ENCODE measurements around the gene GALNT6.

GALNT6 gene

DNA sequence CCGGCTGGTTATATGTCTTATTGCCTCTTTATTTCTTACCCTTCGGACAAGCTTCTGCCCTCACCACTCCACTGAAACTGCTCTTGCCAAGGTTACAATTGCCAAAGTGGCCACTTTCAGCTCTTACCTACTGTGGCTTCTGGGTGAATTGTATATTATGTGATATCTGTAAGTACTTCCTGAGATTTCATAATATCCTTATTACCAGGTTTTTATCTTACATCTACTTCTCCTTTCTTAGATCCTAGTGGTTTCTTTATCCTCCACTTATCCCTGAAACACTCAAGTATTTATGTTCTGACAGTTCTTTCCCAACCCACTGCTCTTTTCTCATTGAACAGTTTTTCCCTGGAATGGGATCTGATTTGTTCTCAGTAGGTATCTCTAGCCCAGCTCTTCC is 55.3 kb downstream of the GALNT6 start:
- no peak for DNase-seq (ENCODE audit: extremely low spot score)
- ChIA-PET CTCF (interaction anchor here (1.2 kb wide), 1 partner anchor 84 kb away, joined by 3 read pairs; no protein-coding TSS in a partner anchor), POLR2A (no interaction called here)
- no peak for TF ChIP-seq NFRKB (IDR thresholded peaks at IDR 0.05)
- TF ChIP-seq SUZ12 (IDR thresholded peaks at IDR 0.05) = no peak
- no peak for TF ChIP-seq HDGF (IDR thresholded peaks at IDR 0.05; ENCODE audit: borderline replicate concordance)
- no peak for TF ChIP-seq L3MBTL2 (conservative IDR thresholded peaks at IDR 0.05)
- TF ChIP-seq BHLHE40 (IDR thresholded peaks at IDR 0.05; ENCODE audit: borderline replicate concordance) = no peak
- no peak for TF ChIP-seq ZNF384 (IDR thresholded peaks at IDR 0.05)
- TF ChIP-seq LEF1 (IDR thresholded peaks at IDR 0.05; ENCODE audit: borderline replicate concordance) = no peak
- no peak for TF ChIP-seq CTBP1 (IDR thresholded peaks at IDR 0.05; ENCODE audit: borderline replicate concordance)
- TF ChIP-seq ARNT (IDR thresholded peaks at IDR 0.05) = no peak
- TF ChIP-seq FOXK2 (IDR thresholded peaks at IDR 0.05) = no peak
- no peak for TF ChIP-seq FOXA1 (IDR thresholded peaks at IDR 0.05)
- TF ChIP-seq SP1 (IDR thresholded peaks at IDR 0.05) = no peak
- TF ChIP-seq, protein P1, sequence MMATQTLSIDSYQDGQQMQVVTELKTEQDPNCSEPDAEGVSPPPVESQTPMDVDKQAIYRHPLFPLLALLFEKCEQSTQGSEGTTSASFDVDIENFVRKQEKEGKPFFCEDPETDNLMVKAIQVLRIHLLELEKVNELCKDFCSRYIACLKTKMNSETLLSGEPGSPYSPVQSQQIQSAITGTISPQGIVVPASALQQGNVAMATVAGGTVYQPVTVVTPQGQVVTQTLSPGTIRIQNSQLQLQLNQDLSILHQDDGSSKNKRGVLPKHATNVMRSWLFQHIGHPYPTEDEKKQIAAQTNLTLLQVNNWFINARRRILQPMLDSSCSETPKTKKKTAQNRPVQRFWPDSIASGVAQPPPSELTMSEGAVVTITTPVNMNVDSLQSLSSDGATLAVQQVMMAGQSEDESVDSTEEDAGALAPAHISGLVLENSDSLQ (IDR thresholded peaks at IDR 0.05) = no peak
- TF ChIP-seq ELF4 (IDR thresholded peaks at IDR 0.05) = no peak
- no peak for TF ChIP-seq TARDBP (IDR thresholded peaks at IDR 0.05)
- TF ChIP-seq FOXM1 (IDR thresholded peaks at IDR 0.05; ENCODE audit: borderline replicate concordance) = no peak

- no peak for DNase-seq (ENCODE audit: extremely low spot score)
- CTCF ChIA-PET = interaction anchor here (1.2 kb wide), 1 partner anchor 82 kb away, joined by 3 read pairs; no protein-coding TSS in a partner anchor
- POLR2A ChIA-PET = no interaction called here
- TF ChIP-seq LEF1 (IDR thresholded peaks at IDR 0.05; ENCODE audit: borderline replicate concordance) (no peak), FOXM1 (IDR thresholded peaks at IDR 0.05; ENCODE audit: borderline replicate concordance) (no peak), TARDBP (IDR thresholded peaks at IDR 0.05) (no peak), ARNT (IDR thresholded peaks at IDR 0.05) (no peak), ELF4 (IDR thresholded peaks at IDR 0.05) (no peak), CTBP1 (IDR thresholded peaks at IDR 0.05; ENCODE audit: borderline replicate concordance) (no peak), FOXA1 (IDR thresholded peaks at IDR 0.05) (no peak), BHLHE40 (IDR thresholded peaks at IDR 0.05; ENCODE audit: borderline replicate concordance) (no peak), ZNF384 (IDR thresholded peaks at IDR 0.05) (no peak), L3MBTL2 (conservative IDR thresholded peaks at IDR 0.05) (no peak), FOXK2 (IDR thresholded peaks at IDR 0.05) (no peak), HDGF (IDR thresholded peaks at IDR 0.05; ENCODE audit: borderline replicate concordance) (no peak), SP1 (IDR thresholded peaks at IDR 0.05) (no peak), SUZ12 (IDR thresholded peaks at IDR 0.05) (no peak)
Measured at GRCh38 chr12:51334764-51335163, 56.4 kb downstream of the GALNT6 start.

DNA sequence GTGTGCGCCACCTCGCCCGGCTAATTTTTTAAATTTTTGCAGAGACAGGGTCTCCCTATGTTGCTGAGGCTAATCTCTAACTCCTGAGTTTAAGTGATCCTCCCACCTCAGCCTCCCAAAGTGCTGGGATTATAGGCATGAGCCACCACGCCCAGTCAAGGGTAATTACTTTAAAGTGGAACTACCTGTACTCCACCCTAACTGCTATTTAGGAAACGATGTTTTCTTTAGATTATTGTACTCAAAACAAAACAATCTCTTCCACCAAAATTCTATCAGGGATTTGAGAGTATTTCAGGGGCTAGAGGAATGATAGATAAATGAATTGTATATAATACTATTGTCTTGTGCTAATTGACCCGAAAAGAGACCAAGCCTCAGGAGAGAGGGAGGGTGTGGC is 57.7 kb downstream of the GALNT6 start:
- POLR2A ChIA-PET = no interaction called here
- CTCF ChIA-PET = no interaction called here
- no peak for DNase-seq (ENCODE audit: extremely low spot score)
- TF ChIP-seq FOXM1 (IDR thresholded peaks at IDR 0.05; ENCODE audit: borderline replicate concordance) (no peak), BHLHE40 (IDR thresholded peaks at IDR 0.05; ENCODE audit: borderline replicate concordance) (no peak), TARDBP (IDR thresholded peaks at IDR 0.05) (no peak), HDGF (IDR thresholded peaks at IDR 0.05; ENCODE audit: borderline replicate concordance) (no peak), NFRKB (IDR thresholded peaks at IDR 0.05) (no peak), SUZ12 (IDR thresholded peaks at IDR 0.05) (no peak), ELF4 (IDR thresholded peaks at IDR 0.05) (no peak), ZNF384 (IDR thresholded peaks at IDR 0.05) (no peak), SP1 (IDR thresholded peaks at IDR 0.05) (no peak), L3MBTL2 (conservative IDR thresholded peaks at IDR 0.05) (no peak)
- TF ChIP-seq, protein P1 (IDR thresholded peaks at IDR 0.05) = no peak

DNA sequence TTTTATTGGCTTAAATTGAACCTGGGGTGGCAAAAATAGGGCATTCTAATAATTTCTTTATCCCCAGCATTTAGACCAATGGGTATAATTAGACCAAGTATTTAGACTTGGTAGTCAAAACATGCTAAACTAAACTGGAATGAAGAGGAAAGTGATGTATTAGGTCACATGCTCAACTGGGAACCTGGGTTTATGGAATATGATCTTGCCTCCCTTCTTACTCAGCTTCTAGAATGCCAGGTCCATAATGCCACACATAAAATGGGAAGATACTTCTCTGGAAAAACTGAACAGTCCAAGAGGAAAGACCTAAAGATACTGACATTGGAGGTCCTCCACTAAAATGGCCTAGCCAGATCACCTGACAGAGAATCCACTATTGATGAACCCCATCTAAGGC is 61.0 kb downstream of the GALNT6 start:
- DNase-seq (ENCODE audit: extremely low spot score) = no peak
- TF ChIP-seq BHLHE40 (IDR thresholded peaks at IDR 0.05; ENCODE audit: borderline replicate concordance) (no peak), SUZ12 (IDR thresholded peaks at IDR 0.05) (no peak), ELF4 (IDR thresholded peaks at IDR 0.05) (no peak), ARNT (IDR thresholded peaks at IDR 0.05) (no peak), HDGF (IDR thresholded peaks at IDR 0.05; ENCODE audit: borderline replicate concordance) (no peak), TARDBP (IDR thresholded peaks at IDR 0.05) (no peak), L3MBTL2 (conservative IDR thresholded peaks at IDR 0.05) (no peak), LEF1 (IDR thresholded peaks at IDR 0.05; ENCODE audit: borderline replicate concordance) (no peak), FOXM1 (IDR thresholded peaks at IDR 0.05; ENCODE audit: borderline replicate concordance) (no peak), NFRKB (IDR thresholded peaks at IDR 0.05) (no peak), SP1 (IDR thresholded peaks at IDR 0.05) (no peak), FOXA1 (IDR thresholded peaks at IDR 0.05) (no peak), CTBP1 (IDR thresholded peaks at IDR 0.05; ENCODE audit: borderline replicate concordance) (no peak), FOXK2 (IDR thresholded peaks at IDR 0.05) (no peak), ZNF384 (IDR thresholded peaks at IDR 0.05) (no peak)
- TF ChIP-seq, protein P1 (IDR thresholded peaks at IDR 0.05) = no peak
- ChIA-PET POLR2A (no interaction called here), CTCF (interaction anchor here (0.6 to 1.6 kb wide), 2 partner anchors 11 to 77 kb away, joined by 3 to 4 read pairs; no protein-coding TSS in a partner anchor)

- POLR2A ChIA-PET = no interaction called here
- DNase-seq (ENCODE audit: extremely low spot score) = no peak
- CTCF ChIA-PET = interaction anchor here (1.6 kb wide), 1 partner anchor 11 kb away, joined by 3 read pairs; no protein-coding TSS in a partner anchor
- no peak for TF ChIP-seq CTBP1 (IDR thresholded peaks at IDR 0.05; ENCODE audit: borderline replicate concordance)
- no peak for TF ChIP-seq BHLHE40 (IDR thresholded peaks at IDR 0.05; ENCODE audit: borderline replicate concordance)
- TF ChIP-seq L3MBTL2 (conservative IDR thresholded peaks at IDR 0.05) = no peak
- TF ChIP-seq, protein P1 (IDR thresholded peaks at IDR 0.05) = no peak
Measured at GRCh38 chr12:51329742-51330141, 61.5 kb downstream of the GALNT6 start.

All from HEK293T (cell line).